GM12873 (cell line): ENCODE results near the gene IFIT1B.

ENCODE experiments used
- CTCF ChIP-seq: IDR thresholded peaks from 2 replicates; pipeline ENCODE4 v1.5.1; 2012; ENCODE audit warnings: low read depth, mild to moderate bottlenecking, moderate library complexity, low read length, control low read depth; ENCODE audit not compliant: insufficient read depth; ENCODE audit errors: missing control alignments

Gene IFIT1B

GRCh38 chr10:89377705-89378637 is at the start of gene IFIT1B:
Gene IFIT1B (plus strand): TSS chr10:89378056. CDS start chr10:89378136, 80 bp downstream.
- no peak for TF ChIP-seq CTCF

GRCh38 chr10:89329151-89329550 is 48.7 kb upstream of the IFIT1B start:
- TF ChIP-seq CTCF, result no peak

GRCh38 chr10:89330537-89331212 is 47.2 kb upstream of the IFIT1B start:
- TF ChIP-seq CTCF, result no peak

- TF ChIP-seq CTCF, result no peak
Observed at GRCh38 chr10:89332123-89332633, 45.7 kb upstream of the IFIT1B start.

GRCh38 chr10:89335226-89335625 is 42.6 kb upstream of the IFIT1B start:
- TF ChIP-seq CTCF, result no peak

GRCh38 chr10:89336241-89336640 is 41.6 kb upstream of the IFIT1B start:
- no peak for TF ChIP-seq CTCF

- no peak for TF ChIP-seq CTCF
Observed at GRCh38 chr10:89337484-89337883, 40.4 kb upstream of the IFIT1B start.
